Measurements from ENCODE around the gene PPP6R2.

PPP6R2 gene

DNA sequence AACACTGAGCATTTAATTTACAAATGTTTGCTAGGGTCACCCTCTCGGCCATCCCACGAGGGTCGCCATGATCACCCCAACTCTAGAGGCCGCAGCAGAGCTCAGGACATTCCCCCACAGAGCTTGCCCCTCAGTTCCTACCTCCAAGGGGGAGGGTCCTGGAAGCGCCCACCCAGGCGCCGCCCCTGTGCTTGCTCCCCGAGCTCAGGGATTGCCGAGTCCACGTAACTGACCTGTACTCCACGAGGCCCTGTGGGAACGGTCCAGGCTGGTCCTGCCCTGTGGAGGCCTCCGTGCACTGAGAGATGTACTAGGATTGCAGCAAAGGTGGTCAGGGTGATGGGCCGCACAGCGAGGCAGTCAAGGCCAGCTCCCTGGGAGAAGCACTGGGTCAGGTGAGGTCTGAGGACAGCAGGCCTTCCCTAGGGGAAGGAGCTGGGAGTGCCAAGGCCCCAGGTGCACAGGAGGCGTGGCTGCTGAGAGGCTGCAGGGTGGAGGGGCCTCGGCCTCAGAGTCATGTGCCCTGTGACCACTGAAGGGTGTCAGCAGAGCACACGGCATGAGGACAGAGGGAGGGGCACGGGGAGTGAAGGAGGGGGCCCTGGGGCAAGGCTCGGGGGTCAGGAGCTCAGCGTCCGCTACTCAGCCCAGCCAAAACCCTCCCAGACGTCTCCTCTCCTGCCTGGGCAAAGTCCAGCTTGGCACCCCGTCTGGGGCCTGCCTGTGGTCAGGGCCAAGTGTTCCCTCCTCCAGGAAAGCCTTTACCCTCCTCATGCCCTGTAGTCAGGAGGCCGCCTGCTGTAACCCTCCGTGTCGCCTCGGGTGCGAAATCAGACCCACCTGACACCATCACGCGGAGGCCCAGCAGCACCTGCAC is 141.1 kb downstream of the PPP6R2 start:
- Histone ChIP-seq H2BK120ac (ENCODE audit: low read depth, low read length) (no peak overlapping the region), H2BK5ac (ENCODE audit: low read length) (no peak overlapping the region), H3K4me3 (ENCODE audit: low read length) (no peak overlapping the region), H3K79me1 (ENCODE audit: low read length) (no peaks in the 10 kb centered on the region), H3K9ac (ENCODE audit: low read length) (no peak overlapping the region), H3K4ac (ENCODE audit: low read depth, low read length) (no peak overlapping the region), H3K36me3 (ENCODE audit: control insufficient read depth, insufficient read depth, low read length) (no peaks in the 10 kb centered on the region), H3K18ac (ENCODE audit: low read length) (no peak overlapping the region), H3K27ac (ENCODE audit: low read depth, low read length) (no peak overlapping the region), H3K27me3 (ENCODE audit: insufficient read depth, low read length, poor library complexity) (no peaks in the 10 kb centered on the region), H4K8ac (ENCODE audit: low read depth, low read length) (no peak overlapping the region), H3K4me2 (ENCODE audit: low read length) (no peak overlapping the region), H2BK15ac (replicated peaks; ENCODE audit: low read depth) (no peak overlapping the region), H3K79me2 (ENCODE audit: control insufficient read depth, insufficient read depth, low read length) (no peaks in the 10 kb centered on the region), H3K56ac (ENCODE audit: low read length) (no peak overlapping the region), H3K23ac (ENCODE audit: low read length) (no peak overlapping the region), H2AK5ac (ENCODE audit: low read length) (no peak overlapping the region), H3K4me1 (ENCODE audit: control insufficient read depth, low read depth, low read length) (no peaks in the 10 kb centered on the region), H4K5ac (ENCODE audit: low read length) (no peak overlapping the region)
- WGBS (ENCODE audit: extremely low coverage, insufficient coverage, low lambda C conversion rate) = no CpG with 5 or more reads among the region's 31 CpGs
- no peak for DNase-seq

DNA sequence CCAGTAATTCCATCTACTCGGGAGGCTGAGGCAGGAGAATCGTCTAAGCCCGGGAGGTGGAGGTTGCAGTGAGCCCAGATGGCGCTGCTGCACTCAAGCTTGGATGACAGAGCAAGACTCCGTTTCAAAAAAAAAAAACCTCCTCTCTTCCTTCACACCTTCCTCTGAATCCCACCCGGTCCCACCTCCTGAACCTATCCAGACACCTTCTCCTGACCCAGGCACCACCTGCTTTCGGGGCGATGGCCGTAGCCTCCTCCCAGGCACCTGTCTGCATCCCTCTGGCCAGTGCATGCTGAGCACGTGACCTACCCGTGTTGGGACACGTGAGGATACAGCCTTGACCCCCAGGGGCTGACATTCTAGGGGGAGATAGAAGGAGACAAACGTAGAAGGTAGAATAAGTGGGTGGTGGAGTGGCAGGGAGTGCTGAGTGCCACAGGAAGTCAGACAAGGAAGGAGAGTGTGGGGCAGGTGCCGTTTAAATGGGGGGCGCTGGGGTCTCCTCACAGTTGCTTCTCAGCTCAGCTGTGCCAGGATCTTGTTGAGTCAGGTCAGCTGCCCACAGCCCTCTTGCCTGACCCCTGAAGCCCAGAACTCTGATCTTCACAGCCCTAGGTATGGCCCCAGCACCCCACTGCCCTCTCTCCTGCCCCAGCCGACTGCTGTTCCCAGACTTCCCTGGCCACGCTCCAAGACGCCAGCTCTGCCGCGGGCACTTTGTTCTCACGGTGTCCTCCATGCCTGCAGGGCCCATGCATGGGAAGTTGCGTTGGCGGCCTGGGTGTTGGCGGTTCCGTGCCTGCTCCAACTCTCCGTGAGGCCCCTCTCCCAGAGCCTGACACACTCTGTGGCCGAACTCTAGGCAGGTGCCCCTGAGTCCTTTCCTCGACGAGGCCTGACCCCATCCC is 142.3 kb downstream of the PPP6R2 start:
- no peak overlapping the region for H3K9ac ChIP-seq (ENCODE audit: low read length)
- DNase-seq = no peak
- H3K4me1 ChIP-seq (ENCODE audit: control insufficient read depth, low read depth, low read length) = no peaks in the 10 kb centered on the region
- H2BK120ac ChIP-seq (ENCODE audit: low read depth, low read length) = no peak overlapping the region
- H3K23ac ChIP-seq (ENCODE audit: low read length) = no peak overlapping the region
- H3K27me3 ChIP-seq (ENCODE audit: insufficient read depth, low read length, poor library complexity) = no peaks in the 10 kb centered on the region
- H4K8ac ChIP-seq (ENCODE audit: low read depth, low read length) = no peak overlapping the region
- H2AK5ac ChIP-seq (ENCODE audit: low read length) = no peak overlapping the region
- H3K4me3 ChIP-seq (ENCODE audit: low read length) = no peak overlapping the region
- no peak overlapping the region for H2BK5ac ChIP-seq (ENCODE audit: low read length)
- WGBS (ENCODE audit: extremely low coverage, insufficient coverage, low lambda C conversion rate) = no CpG with 5 or more reads among the region's 29 CpGs
- H2BK15ac ChIP-seq (replicated peaks; ENCODE audit: low read depth) = no peak overlapping the region
- H3K36me3 ChIP-seq (ENCODE audit: control insufficient read depth, insufficient read depth, low read length) = no peaks in the 10 kb centered on the region
- no peaks in the 10 kb centered on the region for H3K79me2 ChIP-seq (ENCODE audit: control insufficient read depth, insufficient read depth, low read length)
- no peak overlapping the region for H4K5ac ChIP-seq (ENCODE audit: low read length)
- no peak overlapping the region for H3K4ac ChIP-seq (ENCODE audit: low read depth, low read length)
- no peak overlapping the region for H3K27ac ChIP-seq (ENCODE audit: low read depth, low read length)
- H3K79me1 ChIP-seq (ENCODE audit: low read length) = no peaks in the 10 kb centered on the region
- no peak overlapping the region for H3K4me2 ChIP-seq (ENCODE audit: low read length)
- no peak overlapping the region for H3K18ac ChIP-seq (ENCODE audit: low read length)
- H3K56ac ChIP-seq (ENCODE audit: low read length) = peak overlapping the region; percentile 34

GRCh38 chr22:50486561-50487289 is 143.6 kb downstream of the PPP6R2 start, which contains the start of gene MIOX:
MIOX (plus strand) TSS chr22:50486859; CDS start chr22:50486898, 39 bp downstream.
- no peaks in the 10 kb centered on the region for H3K79me1 ChIP-seq (ENCODE audit: low read length)
- no peaks in the 10 kb centered on the region for H3K36me3 ChIP-seq (ENCODE audit: control insufficient read depth, insufficient read depth, low read length)
- H3K27me3 ChIP-seq (ENCODE audit: insufficient read depth, low read length, poor library complexity) = no peaks in the 10 kb centered on the region
- no peak within 1 kb of the TSS for H2AK5ac ChIP-seq (ENCODE audit: low read length)
- H3K56ac ChIP-seq (ENCODE audit: low read length) = no peak within 1 kb of the TSS
- no peak for DNase-seq
- no peak within 1 kb of the TSS for H2BK120ac ChIP-seq (ENCODE audit: low read depth, low read length)
- no CpG with 5 or more reads among the region's 23 CpGs for WGBS (ENCODE audit: extremely low coverage, insufficient coverage, low lambda C conversion rate)
- no peaks in the 10 kb centered on the region for H3K4me1 ChIP-seq (ENCODE audit: control insufficient read depth, low read depth, low read length)
- H3K79me2 ChIP-seq (ENCODE audit: control insufficient read depth, insufficient read depth, low read length) = no peaks in the 10 kb centered on the region
- no peak within 1 kb of the TSS for H3K4ac ChIP-seq (ENCODE audit: low read depth, low read length)
- no peak within 1 kb of the TSS for H3K9ac ChIP-seq (ENCODE audit: low read length)
- H2BK15ac ChIP-seq (replicated peaks; ENCODE audit: low read depth) = no peak within 1 kb of the TSS
- H3K23ac ChIP-seq (ENCODE audit: low read length) = no peak within 1 kb of the TSS
- H2BK5ac ChIP-seq (ENCODE audit: low read length) = no peak within 1 kb of the TSS
- no peak within 1 kb of the TSS for H3K4me3 ChIP-seq (ENCODE audit: low read length)
- H3K18ac ChIP-seq (ENCODE audit: low read length) = no peak within 1 kb of the TSS
- no peak within 1 kb of the TSS for H4K5ac ChIP-seq (ENCODE audit: low read length)
- no peak within 1 kb of the TSS for H4K8ac ChIP-seq (ENCODE audit: low read depth, low read length)
- H3K27ac ChIP-seq (ENCODE audit: low read depth, low read length) = no peak within 1 kb of the TSS
- no peak within 1 kb of the TSS for H3K4me2 ChIP-seq (ENCODE audit: low read length)

DNA sequence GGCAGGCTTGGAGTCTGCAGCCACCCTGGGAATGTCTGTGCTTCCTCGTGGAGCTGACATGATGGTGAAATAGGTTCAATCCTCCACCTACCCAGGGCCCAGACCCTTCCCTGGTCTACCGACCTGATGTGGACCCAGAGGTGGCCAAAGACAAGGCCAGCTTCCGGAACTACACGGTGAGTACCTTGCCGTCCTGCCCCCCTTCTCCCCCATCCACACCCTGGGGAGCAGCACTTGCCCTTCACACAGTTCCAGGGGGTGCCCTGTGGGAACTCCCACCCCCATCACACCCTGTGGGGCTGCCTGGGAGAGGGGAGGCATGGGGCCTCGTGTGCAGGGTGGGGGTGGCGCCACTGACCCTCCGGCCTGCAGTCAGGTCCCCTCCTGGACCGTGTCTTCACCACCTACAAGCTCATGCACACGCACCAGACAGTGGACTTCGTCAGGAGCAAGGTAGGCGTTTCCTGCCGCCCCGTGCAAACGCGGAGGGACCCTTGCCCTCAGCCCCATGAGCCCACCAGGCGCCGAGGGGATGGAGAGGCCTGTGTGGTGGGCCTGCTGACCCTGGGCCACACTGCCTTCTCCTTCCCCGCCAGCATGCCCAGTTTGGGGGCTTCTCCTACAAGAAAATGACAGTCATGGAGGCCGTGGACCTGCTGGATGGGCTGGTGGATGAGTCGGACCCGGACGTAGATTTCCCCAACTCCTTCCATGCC is 144.3 kb downstream of the PPP6R2 start:
- Histone ChIP-seq H3K79me1 (ENCODE audit: low read length) (no peaks in the 10 kb centered on the region), H2BK5ac (ENCODE audit: low read length) (no peak overlapping the region), H3K4me1 (ENCODE audit: control insufficient read depth, low read depth, low read length) (no peaks in the 10 kb centered on the region), H2AK5ac (ENCODE audit: low read length) (no peak overlapping the region), H3K23ac (ENCODE audit: low read length) (no peak overlapping the region), H3K4me2 (ENCODE audit: low read length) (no peak overlapping the region), H3K36me3 (ENCODE audit: control insufficient read depth, insufficient read depth, low read length) (no peaks in the 10 kb centered on the region), H3K4me3 (ENCODE audit: low read length) (no peak overlapping the region), H4K8ac (ENCODE audit: low read depth, low read length) (no peak overlapping the region), H3K27ac (ENCODE audit: low read depth, low read length) (no peak overlapping the region), H3K18ac (ENCODE audit: low read length) (no peak overlapping the region), H2BK15ac (replicated peaks; ENCODE audit: low read depth) (no peak overlapping the region), H3K4ac (ENCODE audit: low read depth, low read length) (no peak overlapping the region), H3K9ac (ENCODE audit: low read length) (no peak overlapping the region), H3K79me2 (ENCODE audit: control insufficient read depth, insufficient read depth, low read length) (no peaks in the 10 kb centered on the region), H3K56ac (ENCODE audit: low read length) (no peak overlapping the region), H3K27me3 (ENCODE audit: insufficient read depth, low read length, poor library complexity) (no peaks in the 10 kb centered on the region), H2BK120ac (ENCODE audit: low read depth, low read length) (no peak overlapping the region), H4K5ac (ENCODE audit: low read length) (no peak overlapping the region)
- no peak for DNase-seq
- WGBS (ENCODE audit: extremely low coverage, insufficient coverage, low lambda C conversion rate) = no CpG with 5 or more reads among the region's 23 CpGs

- Histone ChIP-seq H3K27me3 (ENCODE audit: insufficient read depth, low read length, poor library complexity) (no peaks in the 10 kb centered on the region), H3K27ac (ENCODE audit: low read depth, low read length) (no peak overlapping the region), H4K5ac (ENCODE audit: low read length) (no peak overlapping the region), H3K18ac (ENCODE audit: low read length) (no peak overlapping the region), H3K4ac (ENCODE audit: low read depth, low read length) (no peak overlapping the region), H3K4me3 (ENCODE audit: low read length) (no peak overlapping the region), H2BK15ac (replicated peaks; ENCODE audit: low read depth) (no peak overlapping the region), H3K9ac (ENCODE audit: low read length) (no peak overlapping the region), H3K36me3 (ENCODE audit: control insufficient read depth, insufficient read depth, low read length) (no peaks in the 10 kb centered on the region), H4K8ac (ENCODE audit: low read depth, low read length) (no peak overlapping the region), H2BK5ac (ENCODE audit: low read length) (no peak overlapping the region), H3K23ac (ENCODE audit: low read length) (no peak overlapping the region), H2AK5ac (ENCODE audit: low read length) (no peak overlapping the region), H3K56ac (ENCODE audit: low read length) (no peak overlapping the region), H3K4me2 (ENCODE audit: low read length) (no peak overlapping the region), H3K79me2 (ENCODE audit: control insufficient read depth, insufficient read depth, low read length) (no peaks in the 10 kb centered on the region), H2BK120ac (ENCODE audit: low read depth, low read length) (no peak overlapping the region), H3K4me1 (ENCODE audit: control insufficient read depth, low read depth, low read length) (no peaks in the 10 kb centered on the region), H3K79me1 (ENCODE audit: low read length) (no peaks in the 10 kb centered on the region)
- WGBS (ENCODE audit: extremely low coverage, insufficient coverage, low lambda C conversion rate) = no CpG with 5 or more reads among the region's 18 CpGs
- no peak for DNase-seq
These were observed 145.0 kb downstream of the PPP6R2 start for GRCh38 chr22:50488006-50488677.

All from mesendoderm (in vitro differentiated cells).